WTC11 (cell line): Measurements from ENCODE around the gene VEPH1. TPM values are rescaled to one million over a fixed set of nuclear protein-coding genes. Genes with fewer than 3 reads are reported as not detected.

ENCODE experiments used
- ATAC-seq: fragments of 200-7000 bp; cut with Tn5 transposase; 2 replicates; pipeline ENCODE4 v1.10.0; 2021; ENCODE audit warnings: mild to moderate bottlenecking, moderate library complexity
- CTCF ChIA-PET: fragments of 300-600 bp; sonication (Branson Sonifier 250); formaldehyde crosslinking; loops from one replicate; lab custom pipeline; 2021; ENCODE audit warnings: antibody characterized with exemption; lab: Charles Lee
- POLR2A ChIA-PET: fragments of 350-600 bp; sonication (Branson Sonifier 250); formaldehyde crosslinking; loops from one replicate; lab custom pipeline; 2021; ENCODE audit warnings: antibody characterized with exemption; lab: Charles Lee
- DNase-seq: peaks from one replicate; pipeline ENCODE4 v3.0.0; 2021; ENCODE audit warnings: low spot score
- H3K27ac Mint-ChIP-seq: 2 replicates; pipeline ENCODE4 v1.8.0; 2021; ENCODE audit warnings: mixed read lengths
- H3K27me3 Mint-ChIP-seq: 2 replicates; pipeline ENCODE4 v1.8.0; 2021; ENCODE audit warnings: low read depth, mild to moderate bottlenecking, moderate library complexity, mixed read lengths
- H3K36me3 Mint-ChIP-seq: 2 replicates; pipeline ENCODE4 v1.8.0; 2021; ENCODE audit warnings: mixed read lengths
- H3K4me1 Mint-ChIP-seq: 2 replicates; pipeline ENCODE4 v1.8.0; 2022; ENCODE audit warnings: mixed read lengths
- H3K4me3 Mint-ChIP-seq: 2 replicates; pipeline ENCODE4 v1.8.0; 2021; ENCODE audit warnings: mild to moderate bottlenecking, moderate library complexity, mixed read lengths
- H3K9me3 Mint-ChIP-seq: 2 replicates; pipeline ENCODE4 v1.8.0; 2021; ENCODE audit warnings: mixed read lengths
- FOXK1 ChIP-seq: sonication (generic); formaldehyde crosslinking; IDR thresholded peaks from 2 replicates; pipeline ENCODE4 v1.8.0; 2022; ENCODE audit warnings: mild to moderate bottlenecking, moderate library complexity, missing genetic modification reagents
- PRRX2 ChIP-seq: fragments of 250-450 bp; sonication (Bioruptor Pico); IDR thresholded peaks from 2 replicates; pipeline ENCODE4 v1.8.0; 2021; ENCODE audit warnings: mild to moderate bottlenecking
- SMAD4 ChIP-seq: sonication (generic); formaldehyde crosslinking; IDR thresholded peaks from 2 replicates; pipeline ENCODE4 v1.8.0; 2022; ENCODE audit warnings: mild to moderate bottlenecking, missing genetic modification reagents
- ZNF121 ChIP-seq: sonication (generic); formaldehyde crosslinking; IDR thresholded peaks from 2 replicates; pipeline ENCODE4 v1.8.0; 2023; ENCODE audit warnings: missing genetic modification reagents
- total RNA-seq: library from RNA; stranded (reverse); gene quantifications from 3 replicates; pipeline ENCODE4 v1.2.3, GENCODE V29; 2021
- TF ChIP-seq, protein P1 (sequence below): sonication (generic); formaldehyde crosslinking; IDR thresholded peaks from 2 replicates; pipeline ENCODE4 v1.8.1; 2022; ENCODE audit warnings: mild to moderate bottlenecking, moderate library complexity, missing genetic modification reagents
- TF ChIP-seq, protein P2 (sequence below): sonication (generic); formaldehyde crosslinking; IDR thresholded peaks from 2 replicates; pipeline ENCODE4 v1.8.0; 2023; ENCODE audit warnings: mild to moderate bottlenecking, missing genetic modification reagents
- TF ChIP-seq, protein P3 (sequence below): sonication (generic); formaldehyde crosslinking; conservative IDR thresholded peaks from 2 replicates; pipeline ENCODE4 v1.8.1; 2022; ENCODE audit warnings: mild to moderate bottlenecking, missing genetic modification reagents
- TF ChIP-seq, protein P4 (sequence below): sonication (generic); formaldehyde crosslinking; IDR thresholded peaks from 2 replicates; pipeline ENCODE4 v1.8.0; 2022; ENCODE audit warnings: mild to moderate bottlenecking, missing genetic modification reagents
- TF ChIP-seq, protein P5 (sequence below): sonication (generic); formaldehyde crosslinking; IDR thresholded peaks from 2 replicates; pipeline ENCODE4 v1.8.1; 2022; ENCODE audit warnings: low read depth, missing genetic modification reagents, borderline replicate concordance
- TF ChIP-seq, protein P6 (sequence below): sonication (generic); formaldehyde crosslinking; IDR thresholded peaks from 2 replicates; pipeline ENCODE4 v1.8.1; 2023; ENCODE audit warnings: mild to moderate bottlenecking, missing genetic modification reagents, borderline replicate concordance
- TF ChIP-seq, protein P7 (sequence below): fragments of 250-450 bp; sonication (Bioruptor Pico); IDR thresholded peaks from 2 replicates; pipeline ENCODE4 v1.9.0; 2021; ENCODE audit warnings: mild to moderate bottlenecking

Gene VEPH1
- total RNA-seq, 1 experiment from 2014 or later = 10.8 TPM

DNA sequence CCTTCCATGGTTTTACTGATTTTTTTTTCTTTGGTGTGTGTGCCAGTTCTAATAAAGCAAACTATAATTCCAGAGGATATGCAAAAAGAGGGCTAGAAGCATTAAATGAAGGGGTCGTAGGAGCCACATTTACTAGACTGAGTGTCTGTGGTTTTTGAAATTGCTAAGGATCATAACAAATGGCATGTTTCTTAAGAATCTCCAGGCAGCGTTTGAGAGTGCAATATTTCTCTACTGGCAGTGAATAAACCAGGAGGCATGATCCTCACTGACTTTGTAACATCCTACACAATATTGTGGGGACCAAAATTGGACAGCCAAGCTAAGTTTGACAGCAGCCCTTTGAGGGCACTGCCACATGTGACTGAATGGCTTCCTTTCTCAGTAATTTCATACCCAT lies 227.4 kb downstream of the VEPH1 start (continued):
- TF ChIP-seq, protein P1, sequence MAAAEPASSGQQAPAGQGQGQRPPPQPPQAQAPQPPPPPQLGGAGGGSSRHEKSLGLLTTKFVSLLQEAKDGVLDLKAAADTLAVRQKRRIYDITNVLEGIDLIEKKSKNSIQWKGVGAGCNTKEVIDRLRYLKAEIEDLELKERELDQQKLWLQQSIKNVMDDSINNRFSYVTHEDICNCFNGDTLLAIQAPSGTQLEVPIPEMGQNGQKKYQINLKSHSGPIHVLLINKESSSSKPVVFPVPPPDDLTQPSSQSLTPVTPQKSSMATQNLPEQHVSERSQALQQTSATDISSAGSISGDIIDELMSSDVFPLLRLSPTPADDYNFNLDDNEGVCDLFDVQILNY = no peak
- TF ChIP-seq, protein P2, sequence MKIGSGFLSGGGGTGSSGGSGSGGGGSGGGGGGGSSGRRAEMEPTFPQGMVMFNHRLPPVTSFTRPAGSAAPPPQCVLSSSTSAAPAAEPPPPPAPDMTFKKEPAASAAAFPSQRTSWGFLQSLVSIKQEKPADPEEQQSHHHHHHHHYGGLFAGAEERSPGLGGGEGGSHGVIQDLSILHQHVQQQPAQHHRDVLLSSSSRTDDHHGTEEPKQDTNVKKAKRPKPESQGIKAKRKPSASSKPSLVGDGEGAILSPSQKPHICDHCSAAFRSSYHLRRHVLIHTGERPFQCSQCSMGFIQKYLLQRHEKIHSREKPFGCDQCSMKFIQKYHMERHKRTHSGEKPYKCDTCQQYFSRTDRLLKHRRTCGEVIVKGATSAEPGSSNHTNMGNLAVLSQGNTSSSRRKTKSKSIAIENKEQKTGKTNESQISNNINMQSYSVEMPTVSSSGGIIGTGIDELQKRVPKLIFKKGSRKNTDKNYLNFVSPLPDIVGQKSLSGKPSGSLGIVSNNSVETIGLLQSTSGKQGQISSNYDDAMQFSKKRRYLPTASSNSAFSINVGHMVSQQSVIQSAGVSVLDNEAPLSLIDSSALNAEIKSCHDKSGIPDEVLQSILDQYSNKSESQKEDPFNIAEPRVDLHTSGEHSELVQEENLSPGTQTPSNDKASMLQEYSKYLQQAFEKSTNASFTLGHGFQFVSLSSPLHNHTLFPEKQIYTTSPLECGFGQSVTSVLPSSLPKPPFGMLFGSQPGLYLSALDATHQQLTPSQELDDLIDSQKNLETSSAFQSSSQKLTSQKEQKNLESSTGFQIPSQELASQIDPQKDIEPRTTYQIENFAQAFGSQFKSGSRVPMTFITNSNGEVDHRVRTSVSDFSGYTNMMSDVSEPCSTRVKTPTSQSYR (CRISPR knock-in tag) = no peak
- TF ChIP-seq, protein P3, sequence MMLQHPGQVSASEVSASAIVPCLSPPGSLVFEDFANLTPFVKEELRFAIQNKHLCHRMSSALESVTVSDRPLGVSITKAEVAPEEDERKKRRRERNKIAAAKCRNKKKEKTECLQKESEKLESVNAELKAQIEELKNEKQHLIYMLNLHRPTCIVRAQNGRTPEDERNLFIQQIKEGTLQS (CRISPR knock-in tag) = no peak
- TF ChIP-seq, protein P4, sequence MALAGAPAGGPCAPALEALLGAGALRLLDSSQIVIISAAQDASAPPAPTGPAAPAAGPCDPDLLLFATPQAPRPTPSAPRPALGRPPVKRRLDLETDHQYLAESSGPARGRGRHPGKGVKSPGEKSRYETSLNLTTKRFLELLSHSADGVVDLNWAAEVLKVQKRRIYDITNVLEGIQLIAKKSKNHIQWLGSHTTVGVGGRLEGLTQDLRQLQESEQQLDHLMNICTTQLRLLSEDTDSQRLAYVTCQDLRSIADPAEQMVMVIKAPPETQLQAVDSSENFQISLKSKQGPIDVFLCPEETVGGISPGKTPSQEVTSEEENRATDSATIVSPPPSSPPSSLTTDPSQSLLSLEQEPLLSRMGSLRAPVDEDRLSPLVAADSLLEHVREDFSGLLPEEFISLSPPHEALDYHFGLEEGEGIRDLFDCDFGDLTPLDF (CRISPR knock-in tag) = no peak
- TF ChIP-seq, protein P5, sequence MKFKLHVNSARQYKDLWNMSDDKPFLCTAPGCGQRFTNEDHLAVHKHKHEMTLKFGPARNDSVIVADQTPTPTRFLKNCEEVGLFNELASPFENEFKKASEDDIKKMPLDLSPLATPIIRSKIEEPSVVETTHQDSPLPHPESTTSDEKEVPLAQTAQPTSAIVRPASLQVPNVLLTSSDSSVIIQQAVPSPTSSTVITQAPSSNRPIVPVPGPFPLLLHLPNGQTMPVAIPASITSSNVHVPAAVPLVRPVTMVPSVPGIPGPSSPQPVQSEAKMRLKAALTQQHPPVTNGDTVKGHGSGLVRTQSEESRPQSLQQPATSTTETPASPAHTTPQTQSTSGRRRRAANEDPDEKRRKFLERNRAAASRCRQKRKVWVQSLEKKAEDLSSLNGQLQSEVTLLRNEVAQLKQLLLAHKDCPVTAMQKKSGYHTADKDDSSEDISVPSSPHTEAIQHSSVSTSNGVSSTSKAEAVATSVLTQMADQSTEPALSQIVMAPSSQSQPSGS (CRISPR knock-in tag) = no peak
- no peak for TF ChIP-seq SMAD4 (CRISPR knock-in tag)
- TF ChIP-seq, protein P6, sequence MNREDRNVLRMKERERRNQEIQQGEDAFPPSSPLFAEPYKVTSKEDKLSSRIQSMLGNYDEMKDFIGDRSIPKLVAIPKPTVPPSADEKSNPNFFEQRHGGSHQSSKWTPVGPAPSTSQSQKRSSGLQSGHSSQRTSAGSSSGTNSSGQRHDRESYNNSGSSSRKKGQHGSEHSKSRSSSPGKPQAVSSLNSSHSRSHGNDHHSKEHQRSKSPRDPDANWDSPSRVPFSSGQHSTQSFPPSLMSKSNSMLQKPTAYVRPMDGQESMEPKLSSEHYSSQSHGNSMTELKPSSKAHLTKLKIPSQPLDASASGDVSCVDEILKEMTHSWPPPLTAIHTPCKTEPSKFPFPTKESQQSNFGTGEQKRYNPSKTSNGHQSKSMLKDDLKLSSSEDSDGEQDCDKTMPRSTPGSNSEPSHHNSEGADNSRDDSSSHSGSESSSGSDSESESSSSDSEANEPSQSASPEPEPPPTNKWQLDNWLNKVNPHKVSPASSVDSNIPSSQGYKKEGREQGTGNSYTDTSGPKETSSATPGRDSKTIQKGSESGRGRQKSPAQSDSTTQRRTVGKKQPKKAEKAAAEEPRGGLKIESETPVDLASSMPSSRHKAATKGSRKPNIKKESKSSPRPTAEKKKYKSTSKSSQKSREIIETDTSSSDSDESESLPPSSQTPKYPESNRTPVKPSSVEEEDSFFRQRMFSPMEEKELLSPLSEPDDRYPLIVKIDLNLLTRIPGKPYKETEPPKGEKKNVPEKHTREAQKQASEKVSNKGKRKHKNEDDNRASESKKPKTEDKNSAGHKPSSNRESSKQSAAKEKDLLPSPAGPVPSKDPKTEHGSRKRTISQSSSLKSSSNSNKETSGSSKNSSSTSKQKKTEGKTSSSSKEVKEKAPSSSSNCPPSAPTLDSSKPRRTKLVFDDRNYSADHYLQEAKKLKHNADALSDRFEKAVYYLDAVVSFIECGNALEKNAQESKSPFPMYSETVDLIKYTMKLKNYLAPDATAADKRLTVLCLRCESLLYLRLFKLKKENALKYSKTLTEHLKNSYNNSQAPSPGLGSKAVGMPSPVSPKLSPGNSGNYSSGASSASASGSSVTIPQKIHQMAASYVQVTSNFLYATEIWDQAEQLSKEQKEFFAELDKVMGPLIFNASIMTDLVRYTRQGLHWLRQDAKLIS (CRISPR knock-in tag) = no peak
- TF ChIP-seq PRRX2 (CRISPR knock-in tag) = no peak

DNA sequence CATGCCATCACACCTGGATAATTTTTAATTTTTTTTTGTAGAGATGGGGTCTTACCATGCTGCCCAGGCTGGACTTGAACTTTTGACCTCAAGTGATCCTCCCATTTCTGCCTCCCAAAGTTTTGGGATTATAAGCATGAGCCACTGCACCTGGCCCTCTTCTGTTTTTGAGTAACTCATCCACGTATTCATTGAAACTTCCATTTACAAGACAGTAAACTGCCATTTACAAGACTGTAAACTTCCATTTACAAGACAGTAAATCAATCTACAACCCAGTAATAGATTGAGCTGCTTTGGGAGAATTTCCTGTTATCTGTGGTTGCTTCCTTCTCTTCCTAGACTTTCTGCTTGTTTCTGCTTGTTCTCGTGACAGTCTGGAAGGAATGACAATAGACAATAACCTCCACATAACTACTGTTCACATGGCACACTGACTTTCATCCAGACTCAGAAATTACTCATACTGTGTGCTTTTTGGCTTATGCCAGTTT lies 228.5 kb downstream of the VEPH1 start:
- TF ChIP-seq ZNF121 = peak; percentile 95
- TF ChIP-seq FOXK1 = peak; percentile 66
- TF ChIP-seq, protein P7, sequence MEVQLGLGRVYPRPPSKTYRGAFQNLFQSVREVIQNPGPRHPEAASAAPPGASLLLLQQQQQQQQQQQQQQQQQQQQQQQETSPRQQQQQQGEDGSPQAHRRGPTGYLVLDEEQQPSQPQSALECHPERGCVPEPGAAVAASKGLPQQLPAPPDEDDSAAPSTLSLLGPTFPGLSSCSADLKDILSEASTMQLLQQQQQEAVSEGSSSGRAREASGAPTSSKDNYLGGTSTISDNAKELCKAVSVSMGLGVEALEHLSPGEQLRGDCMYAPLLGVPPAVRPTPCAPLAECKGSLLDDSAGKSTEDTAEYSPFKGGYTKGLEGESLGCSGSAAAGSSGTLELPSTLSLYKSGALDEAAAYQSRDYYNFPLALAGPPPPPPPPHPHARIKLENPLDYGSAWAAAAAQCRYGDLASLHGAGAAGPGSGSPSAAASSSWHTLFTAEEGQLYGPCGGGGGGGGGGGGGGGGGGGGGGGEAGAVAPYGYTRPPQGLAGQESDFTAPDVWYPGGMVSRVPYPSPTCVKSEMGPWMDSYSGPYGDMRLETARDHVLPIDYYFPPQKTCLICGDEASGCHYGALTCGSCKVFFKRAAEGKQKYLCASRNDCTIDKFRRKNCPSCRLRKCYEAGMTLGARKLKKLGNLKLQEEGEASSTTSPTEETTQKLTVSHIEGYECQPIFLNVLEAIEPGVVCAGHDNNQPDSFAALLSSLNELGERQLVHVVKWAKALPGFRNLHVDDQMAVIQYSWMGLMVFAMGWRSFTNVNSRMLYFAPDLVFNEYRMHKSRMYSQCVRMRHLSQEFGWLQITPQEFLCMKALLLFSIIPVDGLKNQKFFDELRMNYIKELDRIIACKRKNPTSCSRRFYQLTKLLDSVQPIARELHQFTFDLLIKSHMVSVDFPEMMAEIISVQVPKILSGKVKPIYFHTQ (CRISPR knock-in tag) = no peak
- CTCF ChIA-PET = interaction anchor here (1.0 to 1.8 kb wide), 3 partner anchors 19 to 73 kb away, joined by 3 to 7 read pairs (median 4); no protein-coding TSS in a partner anchor
- no peaks in the 10 kb centered on the region for H3K9me3 Mint-ChIP-seq
- peak; percentile 84 for ATAC-seq
- no peaks in the 10 kb centered on the region for H3K36me3 Mint-ChIP-seq
- DNase-seq = no peak
- H3K4me3 Mint-ChIP-seq = no peak overlapping the region; the same call in 1 of the 2 replicates
- H3K27me3 Mint-ChIP-seq = no peaks in the 10 kb centered on the region
- POLR2A ChIA-PET = no interaction called here
- H3K27ac Mint-ChIP-seq = peak overlapping the region; percentile 94
- H3K4me1 Mint-ChIP-seq = peaks cover 48% of the 10 kb centered on the region
